ENCODE measurements around the gene PIGO. TPM values are rescaled to one million over a fixed set of nuclear protein-coding genes. Genes with fewer than 3 reads are reported as not detected.

Gene PIGO
- total RNA-seq, 1 experiment from 2014 or later, result 23.4 TPM

DNA sequence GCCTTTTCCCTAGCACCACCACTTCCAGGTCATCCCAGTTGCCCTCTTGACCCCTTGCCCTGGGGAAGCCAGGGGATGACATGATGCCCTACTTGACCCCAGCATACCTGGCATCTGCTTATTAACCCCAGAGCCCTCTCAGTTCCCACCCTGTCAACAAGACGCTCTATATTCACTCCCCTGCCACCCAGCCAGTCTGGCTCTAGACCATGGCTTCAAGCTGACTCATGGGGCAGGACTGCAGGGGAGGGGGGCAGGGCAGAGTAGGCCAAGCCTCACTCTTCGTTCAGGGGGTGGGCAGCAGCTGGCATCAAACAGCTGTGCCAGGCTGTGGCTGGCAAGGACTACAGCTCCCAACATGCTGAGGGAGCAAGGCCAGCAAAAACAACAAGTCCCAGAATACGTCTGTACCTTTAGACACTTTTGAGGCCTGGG, 14.0 kb upstream of the PIGO start:
- peaks cover 9% of the 10 kb centered on the region for H3K23me2 ChIP-seq (ENCODE audit: insufficient read length, low read depth, low read length, poor library complexity, severe bottlenecking)
- H4K5ac ChIP-seq (ENCODE audit: insufficient read length, low read depth, low read length), result no peak overlapping the region
- Mint-ChIP-seq H3K27me3 (ENCODE audit: low read depth) (no peaks in the 10 kb centered on the region), H3K4me3 (peak overlapping the region; percentile 77 to 81), H3K4me1 (peaks cover 34 to 36% of the 10 kb centered on the region in 2 experiments), H3K27ac (no peak overlapping the region), H3K36me3 (ENCODE audit: insufficient read depth in 1 of 3, low read depth in 3 of 3) (peaks cover 0 to 10% (median 10%) of the 10 kb centered on the region in 3 experiments; a peak in 5 of 7 replicates), H3K9me3 (no peaks in the 10 kb centered on the region)
- no peak overlapping the region for H2BK20ac ChIP-seq (ENCODE audit: low read depth, low read length, poor library complexity, severe bottlenecking)
- no peak overlapping the region for H2BK5ac ChIP-seq (ENCODE audit: insufficient read length, low read length)
- H3K9ac ChIP-seq (ENCODE audit: extremely low read depth, insufficient read length, low read length), result no peak overlapping the region
- no peak overlapping the region for H4K8ac ChIP-seq (replicated peaks; ENCODE audit: insufficient read length, low read depth, low read length)
- H3K14ac ChIP-seq (ENCODE audit: insufficient read depth, low read length), result no peak overlapping the region
- no peak overlapping the region for H4K91ac ChIP-seq (ENCODE audit: insufficient read length, low read depth, low read length)
- no peak overlapping the region for H3K4ac ChIP-seq (ENCODE audit: low read depth, low read length)
- H2AFZ ChIP-seq (ENCODE audit: low read length), result no peak overlapping the region
- no peaks in the 10 kb centered on the region for H3K79me1 ChIP-seq (ENCODE audit: insufficient read depth, low read depth, low read length, poor library complexity, severe bottlenecking)
- H3K56ac ChIP-seq (ENCODE audit: insufficient read length, low read depth, low read length), result no peak overlapping the region
- no CpG with 5 or more reads among the region's 3 CpGs for WGBS (ENCODE audit: extremely low coverage, insufficient read length, low lambda C conversion rate)
- H4K20me1 ChIP-seq (ENCODE audit: control insufficient read depth, insufficient read depth, insufficient read length), result no peaks in the 10 kb centered on the region
- H2BK120ac ChIP-seq (ENCODE audit: low read depth, low read length, poor library complexity, severe bottlenecking), result no peak overlapping the region
- no peak for DNase-seq
- H2AK5ac ChIP-seq (ENCODE audit: insufficient read length, low read length), result no peak overlapping the region
- H2BK12ac ChIP-seq (ENCODE audit: insufficient read length, low read depth, low read length), result no peak overlapping the region
- peaks cover 2% of the 10 kb centered on the region; the same call in 1 of the 2 replicates for H3K4me1 ChIP-seq (ENCODE audit: insufficient read depth, low read length)
- H3K18ac ChIP-seq (ENCODE audit: insufficient read length, low read depth, low read length), result no peak overlapping the region
- H3T11ph ChIP-seq (ENCODE audit: low read length), result no peak overlapping the region
- no peak overlapping the region for H2BK15ac ChIP-seq (ENCODE audit: low read depth, low read length)
- H3K27ac ChIP-seq (ENCODE audit: insufficient read length, low read depth, low read length), result no peak overlapping the region
- no peak overlapping the region for H3K23ac ChIP-seq (ENCODE audit: insufficient read length, low read depth, low read length)
- no peaks in the 10 kb centered on the region for H3K79me2 ChIP-seq (ENCODE audit: insufficient read depth, low read length)
- H3K27me3 ChIP-seq (ENCODE audit: insufficient read depth, low read length), result no peaks in the 10 kb centered on the region
- H3K4me2 ChIP-seq (ENCODE audit: insufficient read depth, insufficient read length, low read length), result no peak overlapping the region
- no peaks in the 10 kb centered on the region for H3K9me3 ChIP-seq (ENCODE audit: control insufficient read depth, low read depth, low read length)
- TF ChIP-seq, protein P1, sequence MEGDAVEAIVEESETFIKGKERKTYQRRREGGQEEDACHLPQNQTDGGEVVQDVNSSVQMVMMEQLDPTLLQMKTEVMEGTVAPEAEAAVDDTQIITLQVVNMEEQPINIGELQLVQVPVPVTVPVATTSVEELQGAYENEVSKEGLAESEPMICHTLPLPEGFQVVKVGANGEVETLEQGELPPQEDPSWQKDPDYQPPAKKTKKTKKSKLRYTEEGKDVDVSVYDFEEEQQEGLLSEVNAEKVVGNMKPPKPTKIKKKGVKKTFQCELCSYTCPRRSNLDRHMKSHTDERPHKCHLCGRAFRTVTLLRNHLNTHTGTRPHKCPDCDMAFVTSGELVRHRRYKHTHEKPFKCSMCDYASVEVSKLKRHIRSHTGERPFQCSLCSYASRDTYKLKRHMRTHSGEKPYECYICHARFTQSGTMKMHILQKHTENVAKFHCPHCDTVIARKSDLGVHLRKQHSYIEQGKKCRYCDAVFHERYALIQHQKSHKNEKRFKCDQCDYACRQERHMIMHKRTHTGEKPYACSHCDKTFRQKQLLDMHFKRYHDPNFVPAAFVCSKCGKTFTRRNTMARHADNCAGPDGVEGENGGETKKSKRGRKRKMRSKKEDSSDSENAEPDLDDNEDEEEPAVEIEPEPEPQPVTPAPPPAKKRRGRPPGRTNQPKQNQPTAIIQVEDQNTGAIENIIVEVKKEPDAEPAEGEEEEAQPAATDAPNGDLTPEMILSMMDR (conservative IDR thresholded peaks at IDR 0.05), result no peak

All from H9 (cell line).